AG08396 (cell line): Measurements from ENCODE around the gene TAF9.
"Not testable (repeated sequence)": the region's sequence is repeated elsewhere in the genome, so short reads cannot be mapped to it uniquely, and the experiment has no call there.

Experiments used
- DNase-seq: peaks from one replicate; pipeline ENCODE4 v3.0.0; 2012; ENCODE audit warnings: low spot score, mixed read lengths

TAF9 gene

DNA sequence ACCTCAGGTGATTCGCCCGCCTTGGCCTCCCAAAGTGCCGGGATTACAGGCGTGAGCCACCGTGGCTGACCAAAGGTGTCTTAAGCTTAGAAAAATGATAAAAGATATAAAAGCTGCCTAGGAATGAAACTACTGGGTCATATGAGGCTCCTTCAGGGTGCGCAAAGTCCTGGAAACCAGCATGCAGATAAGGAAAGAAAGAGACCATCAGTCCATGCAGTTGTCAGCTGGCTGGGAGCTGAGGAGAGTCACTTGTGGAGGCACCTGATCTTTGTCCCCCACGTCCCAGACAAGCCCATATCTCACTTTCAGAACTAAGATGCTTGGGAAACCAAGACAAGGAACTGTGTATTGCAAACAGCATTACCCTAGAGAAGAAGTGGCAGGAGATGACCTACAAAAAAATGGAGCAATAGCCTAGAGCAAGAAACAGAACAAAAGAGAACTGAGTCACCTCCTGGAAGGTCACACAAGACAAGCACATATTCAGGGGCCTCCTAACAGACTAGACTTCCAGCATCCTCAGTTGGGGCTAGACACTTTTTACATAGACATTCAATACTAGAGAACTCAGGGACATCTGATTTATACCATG lies 33.9 kb downstream of the TAF9 start:
- DNase-seq: no peak

DNA sequence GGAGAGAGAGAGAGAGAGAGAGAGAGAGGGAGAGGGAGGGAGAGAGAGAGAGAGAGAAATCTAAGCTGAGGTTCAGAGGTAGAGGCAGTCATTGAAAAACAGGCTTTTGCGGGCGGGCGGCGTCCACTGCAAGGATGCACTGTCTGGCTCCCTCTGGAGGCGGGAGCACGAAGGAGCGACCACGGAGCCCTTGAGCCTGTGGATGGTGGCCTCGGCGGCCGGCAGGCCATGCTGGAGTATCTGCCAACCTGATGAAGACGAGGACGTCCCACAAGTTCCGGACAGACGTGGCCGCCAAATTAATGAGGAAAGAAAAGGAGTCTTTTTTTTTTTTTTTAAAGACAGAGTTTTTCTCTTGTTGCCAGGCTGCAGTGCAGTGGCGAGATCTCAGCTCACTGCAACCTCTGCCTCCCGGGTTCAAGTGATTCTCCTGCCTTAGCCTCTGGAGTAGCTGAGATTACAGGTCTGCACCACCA lies 34.5 kb downstream of the TAF9 start:
- peak; percentile 83 for DNase-seq

DNA sequence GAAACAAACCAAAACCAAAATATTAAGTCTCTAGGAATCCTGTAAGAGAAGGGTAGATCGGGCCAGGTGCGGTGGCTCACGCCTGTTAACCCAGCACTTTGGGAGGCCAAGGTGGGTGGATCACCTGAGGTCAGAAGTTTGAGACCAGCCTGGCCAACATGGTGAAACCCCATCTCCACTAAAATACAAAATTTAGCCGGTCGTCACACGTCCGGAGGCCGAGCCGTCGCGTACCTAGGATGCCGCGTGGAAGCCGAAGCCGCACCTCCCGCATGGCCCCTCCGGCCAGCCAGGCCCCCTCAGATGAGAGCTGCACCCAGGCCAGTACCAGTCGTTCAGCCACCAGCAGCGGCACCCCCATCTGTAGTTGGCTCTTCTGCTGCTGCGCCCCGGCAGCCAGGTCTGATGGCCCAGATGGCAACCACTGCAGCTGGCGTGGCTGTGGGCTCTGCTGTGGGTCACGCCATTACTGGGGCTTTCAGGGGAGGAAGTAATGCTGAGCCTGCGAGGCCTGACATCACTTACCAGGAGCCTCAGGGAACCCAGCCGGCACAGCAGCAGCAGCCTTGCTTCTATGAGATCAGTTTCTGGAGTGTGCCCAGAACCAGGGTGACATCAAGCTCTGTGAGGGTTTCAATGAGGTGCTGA lies 35.5 kb downstream of the TAF9 start:
- DNase-seq: not testable (repeated sequence)

DNA sequence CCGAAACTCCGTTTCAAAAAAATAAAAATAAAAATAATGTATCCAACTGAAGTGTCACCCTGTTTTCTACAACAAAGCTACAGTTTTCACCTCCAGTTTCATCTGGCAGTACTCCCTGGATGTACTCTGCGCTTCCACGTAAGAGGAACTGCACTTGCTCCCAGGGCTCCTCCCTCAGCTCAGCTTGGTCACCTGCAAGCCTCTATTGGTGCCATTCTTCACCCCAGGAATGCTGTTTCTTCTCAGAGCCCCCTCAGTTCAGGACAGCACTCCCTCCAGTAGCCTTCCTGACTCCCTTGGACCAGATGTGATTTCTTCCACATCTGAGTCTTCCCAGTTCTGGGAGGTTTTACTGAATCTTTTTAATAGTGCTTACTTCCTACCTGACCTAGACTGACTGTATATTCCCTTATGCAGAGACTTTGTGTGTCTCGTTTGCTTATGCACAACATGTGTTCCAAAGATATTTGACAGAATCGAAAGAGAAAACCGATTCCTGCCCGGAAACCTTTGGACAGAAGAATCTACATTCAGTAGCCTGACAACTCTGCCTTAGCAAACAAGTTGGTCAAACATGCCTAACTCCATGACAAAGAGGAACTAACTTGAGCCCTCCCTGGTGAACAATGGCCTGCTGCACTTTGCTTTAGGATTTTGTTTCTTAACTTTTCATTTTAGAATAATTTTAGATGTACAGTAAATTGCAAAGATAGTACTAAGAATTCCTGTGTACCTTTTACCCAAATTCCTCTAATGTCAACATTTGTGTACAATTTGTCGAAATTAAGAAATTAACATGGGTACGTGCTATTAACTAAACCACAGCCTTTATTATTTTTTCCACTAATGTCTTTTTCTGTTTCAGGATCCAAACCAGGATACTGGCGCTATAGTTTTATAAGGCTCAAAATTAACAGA lies 37.5 kb downstream of the TAF9 start:
- no peak for DNase-seq

DNA sequence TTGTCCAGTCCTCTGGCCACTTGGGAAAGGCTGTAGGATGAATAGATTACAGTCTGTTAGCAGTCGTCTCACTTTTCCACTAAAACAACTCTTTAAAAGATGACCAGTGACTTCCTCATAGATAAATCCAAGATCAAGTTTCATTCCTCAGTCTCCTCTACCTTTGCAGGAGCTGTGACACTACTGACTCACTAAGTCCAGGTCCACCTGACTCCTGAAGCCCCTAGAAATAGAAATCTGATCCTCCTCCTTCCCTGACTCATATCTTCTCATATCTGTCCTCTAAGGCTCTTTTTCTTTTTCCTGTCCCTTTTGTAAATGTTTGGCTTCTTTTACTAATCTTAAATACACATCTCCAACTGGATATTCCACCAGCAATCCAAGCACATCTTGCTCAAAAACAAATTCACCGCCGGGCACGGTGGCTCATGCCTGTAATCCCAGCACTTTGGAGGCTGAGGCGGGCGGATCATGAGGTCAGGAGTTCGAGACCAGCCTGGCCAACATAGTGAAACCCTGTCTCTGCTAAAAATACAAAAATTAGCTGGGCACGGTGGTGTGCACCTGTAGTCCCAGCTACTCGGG lies 39.3 kb downstream of the TAF9 start:
- no peak for DNase-seq

DNA sequence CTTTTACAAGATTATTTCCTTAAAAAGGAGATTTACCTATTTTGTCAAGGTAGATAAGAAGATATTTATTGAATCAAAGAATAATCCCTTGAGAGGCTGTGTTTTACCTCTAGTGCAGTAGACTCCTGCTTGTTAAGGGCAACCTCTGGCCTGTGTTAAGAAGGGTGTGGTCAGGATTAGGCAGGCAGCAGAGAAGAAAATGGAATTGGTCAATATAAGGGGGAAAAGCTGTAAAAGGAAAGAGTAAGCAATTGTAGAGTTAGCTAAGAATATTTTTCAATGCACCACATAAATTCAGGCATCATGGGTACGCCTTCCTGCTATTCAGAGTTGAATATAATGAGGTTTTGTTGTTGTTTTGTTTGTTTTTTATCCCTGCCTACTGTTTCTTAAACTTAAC lies 43.0 kb downstream of the TAF9 start:
- DNase-seq: no peak

DNA sequence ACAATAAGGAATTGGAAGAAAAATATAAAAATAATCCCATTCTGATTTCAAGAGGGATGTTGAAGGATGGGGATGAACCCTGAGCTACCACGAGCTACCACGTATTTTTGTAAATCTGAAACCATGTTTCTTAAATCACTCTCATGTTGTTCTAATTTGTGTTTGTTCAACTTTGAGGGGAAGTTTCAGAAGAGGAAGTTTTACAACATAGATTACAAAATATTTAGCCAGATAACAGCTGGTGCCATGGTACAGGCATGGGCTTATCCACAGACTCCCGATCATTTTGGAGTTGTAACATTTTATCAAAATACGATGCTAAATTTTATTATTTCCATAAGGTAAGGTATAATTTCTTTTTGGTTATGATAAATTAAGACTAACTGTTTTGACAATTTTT lies 51.9 kb downstream of the TAF9 start:
- DNase-seq: no peak

DNA sequence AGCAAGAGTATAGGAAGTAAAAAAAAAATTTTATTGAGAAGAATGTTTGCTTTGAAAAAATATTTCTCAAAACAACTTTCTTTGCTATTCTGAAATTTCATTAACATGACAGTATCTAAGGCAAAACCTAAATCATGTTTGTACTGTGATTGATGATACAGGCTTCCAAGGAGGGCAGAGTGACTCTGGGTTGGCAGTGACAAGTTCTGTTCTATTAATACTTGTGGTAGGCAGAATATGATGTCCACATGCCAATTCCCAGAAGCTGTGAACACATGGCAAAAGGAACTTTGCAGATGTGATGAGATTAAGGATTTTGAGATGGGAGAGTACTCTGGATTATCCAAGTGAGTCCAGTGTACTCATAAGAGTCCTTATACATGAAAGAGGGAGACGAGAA lies 53.3 kb downstream of the TAF9 start:
- DNase-seq: no peak
